ENCODE data around the gene ERFL.
A peak's percentile ranks its signal among the peaks of the same experiment; 100 is the strongest.

ERFL gene

GRCh38 chr19:41928754-41929535 lies 696 bp upstream of the ERFL start (continued):
- TF ChIP-seq ZBTB1 (tag by site-specific recombination; IDR thresholded peaks at IDR 0.05) (no peak), ZNF10 (tag by site-specific recombination; IDR thresholded peaks at IDR 0.05) (no peak), ZNF362 (tag by site-specific recombination; IDR thresholded peaks at IDR 0.05) (no peak), ZNF549 (tag by site-specific recombination; IDR thresholded peaks at IDR 0.05) (no peak), ZNF394 (tag by site-specific recombination; IDR thresholded peaks at IDR 0.05; ENCODE audit: borderline replicate concordance) (no peak), ZBTB20 (tag by site-specific recombination; IDR thresholded peaks at IDR 0.05) (peak; percentile 58), EGR2 (tag by site-specific recombination; IDR thresholded peaks at IDR 0.05; ENCODE audit: low read depth) (peak; percentile 89), ZNF544 (tag by site-specific recombination; IDR thresholded peaks at IDR 0.05) (no peak), ZNF214 (tag by site-specific recombination; IDR thresholded peaks at IDR 0.05; ENCODE audit: borderline replicate concordance) (no peak), ZNF416 (tag by site-specific recombination; IDR thresholded peaks at IDR 0.05) (no peak), ZNF449 (tag by site-specific recombination; IDR thresholded peaks at IDR 0.05) (no peak), PRDM6 (tag by site-specific recombination; IDR thresholded peaks at IDR 0.05) (no peak), ZNF114 (tag by site-specific recombination; IDR thresholded peaks at IDR 0.05) (no peak), GLIS1 (tag by site-specific recombination; IDR thresholded peaks at IDR 0.05) (no peak; the same call in 1 of the 2 replicates), REPIN1 (tag by site-specific recombination; IDR thresholded peaks at IDR 0.05; ENCODE audit: low read depth) (peak; percentile 84; the same call in 1 of the 2 replicates), KLF17 (tag by site-specific recombination; IDR thresholded peaks at IDR 0.05) (peak; percentile 91), KLF8 (tag by site-specific recombination; IDR thresholded peaks at IDR 0.05) (peak; percentile 72), ZNF529 (tag by site-specific recombination; IDR thresholded peaks at IDR 0.05; ENCODE audit: insufficient replicate concordance) (no peak), ZNF202 (tag by site-specific recombination; IDR thresholded peaks at IDR 0.05; ENCODE audit: borderline replicate concordance) (no peak), ELK4 (IDR thresholded peaks at IDR 0.05; ENCODE audit: borderline replicate concordance, low read depth, low read length) (no peak), ZNF843 (tag by site-specific recombination; IDR thresholded peaks at IDR 0.05) (peak; percentile 33; the same call in 1 of the 2 replicates), ZBTB6 (tag by site-specific recombination; IDR thresholded peaks at IDR 0.05) (no peak), SP3 (tag by site-specific recombination; IDR thresholded peaks at IDR 0.05) (peak; percentile 38; the same call in 1 of the 2 replicates), ZNF677 (tag by site-specific recombination; IDR thresholded peaks at IDR 0.05) (no peak)
- TF ChIP-seq, protein P1, sequence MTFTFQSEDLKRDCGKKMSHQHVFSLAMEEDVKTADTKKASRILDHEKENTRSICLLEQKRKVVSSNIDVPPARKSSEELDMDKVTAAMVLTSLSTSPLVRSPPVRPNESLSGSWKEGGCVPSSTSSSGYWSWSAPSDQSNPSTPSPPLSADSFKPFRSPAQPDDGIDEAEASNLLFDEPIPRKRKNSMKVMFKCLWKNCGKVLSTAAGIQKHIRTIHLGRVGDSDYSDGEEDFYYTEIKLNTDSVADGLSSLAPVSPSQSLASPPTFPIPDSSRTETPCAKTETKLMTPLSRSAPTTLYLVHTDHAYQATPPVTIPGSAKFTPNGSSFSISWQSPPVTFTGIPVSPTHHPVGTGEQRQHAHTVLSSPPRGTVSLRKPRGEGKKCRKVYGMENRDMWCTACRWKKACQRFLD (tag by site-specific recombination; IDR thresholded peaks at IDR 0.05): no peak
- TF ChIP-seq, protein P2, sequence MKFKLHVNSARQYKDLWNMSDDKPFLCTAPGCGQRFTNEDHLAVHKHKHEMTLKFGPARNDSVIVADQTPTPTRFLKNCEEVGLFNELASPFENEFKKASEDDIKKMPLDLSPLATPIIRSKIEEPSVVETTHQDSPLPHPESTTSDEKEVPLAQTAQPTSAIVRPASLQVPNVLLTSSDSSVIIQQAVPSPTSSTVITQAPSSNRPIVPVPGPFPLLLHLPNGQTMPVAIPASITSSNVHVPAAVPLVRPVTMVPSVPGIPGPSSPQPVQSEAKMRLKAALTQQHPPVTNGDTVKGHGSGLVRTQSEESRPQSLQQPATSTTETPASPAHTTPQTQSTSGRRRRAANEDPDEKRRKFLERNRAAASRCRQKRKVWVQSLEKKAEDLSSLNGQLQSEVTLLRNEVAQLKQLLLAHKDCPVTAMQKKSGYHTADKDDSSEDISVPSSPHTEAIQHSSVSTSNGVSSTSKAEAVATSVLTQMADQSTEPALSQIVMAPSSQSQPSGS (tag by site-specific recombination; IDR thresholded peaks at IDR 0.05; ENCODE audit: low read depth): no peak
- TF ChIP-seq, protein P3, sequence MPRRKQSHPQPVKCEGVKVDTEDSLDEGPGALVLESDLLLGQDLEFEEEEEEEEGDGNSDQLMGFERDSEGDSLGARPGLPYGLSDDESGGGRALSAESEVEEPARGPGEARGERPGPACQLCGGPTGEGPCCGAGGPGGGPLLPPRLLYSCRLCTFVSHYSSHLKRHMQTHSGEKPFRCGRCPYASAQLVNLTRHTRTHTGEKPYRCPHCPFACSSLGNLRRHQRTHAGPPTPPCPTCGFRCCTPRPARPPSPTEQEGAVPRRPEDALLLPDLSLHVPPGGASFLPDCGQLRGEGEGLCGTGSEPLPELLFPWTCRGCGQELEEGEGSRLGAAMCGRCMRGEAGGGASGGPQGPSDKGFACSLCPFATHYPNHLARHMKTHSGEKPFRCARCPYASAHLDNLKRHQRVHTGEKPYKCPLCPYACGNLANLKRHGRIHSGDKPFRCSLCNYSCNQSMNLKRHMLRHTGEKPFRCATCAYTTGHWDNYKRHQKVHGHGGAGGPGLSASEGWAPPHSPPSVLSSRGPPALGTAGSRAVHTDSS (tag by site-specific recombination; IDR thresholded peaks at IDR 0.05): no peak
